HL-60 (cell line): Measurements from ENCODE around the gene CEP57.
"Not testable (repeated sequence)": the region's sequence is repeated elsewhere in the genome, so short reads cannot be mapped to it uniquely, and the experiment has no call there.

Experiments used
- CTCF ChIP-seq: IDR thresholded peaks from one replicate; pipeline ENCODE4 v1.5.1; 2011; ENCODE audit warnings: low read length, control low read depth, inconsistent platforms; ENCODE audit not compliant: insufficient read depth
- POLR2AphosphoS5 ChIP-seq: IDR thresholded peaks from 2 replicates; pipeline ENCODE4 v1.6.1; 2012; ENCODE audit warnings: low read depth
- SPI1 ChIP-seq: IDR thresholded peaks from 2 replicates; pipeline ENCODE4 v1.6.1; 2012; ENCODE audit warnings: low read depth, mild to moderate bottlenecking, borderline replicate concordance

DNA sequence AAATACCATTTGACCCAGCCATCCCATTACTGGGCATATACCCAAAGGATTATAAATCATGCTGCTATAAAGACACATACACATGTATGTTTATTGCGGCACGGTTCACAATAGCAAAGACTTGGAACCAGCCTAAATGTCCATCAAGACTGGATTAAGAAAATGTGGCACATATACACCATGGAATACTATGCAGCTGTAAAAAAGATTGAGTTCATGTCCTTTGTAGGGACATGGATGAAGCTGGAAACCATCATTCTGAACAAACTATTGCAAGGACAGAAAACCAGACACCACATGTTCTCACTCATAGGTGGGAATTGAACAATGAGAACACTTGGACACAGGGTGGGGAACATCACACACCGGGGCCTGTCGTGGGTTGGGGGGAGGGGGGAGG lies 20.8 kb downstream of the CEP57 start:
- TF ChIP-seq CTCF, POLR2AphosphoS5, SPI1: not testable (repeated sequence)
